GM12872 (cell line): Measurements from ENCODE around the gene OXNAD1.

Experiments
- TF ChIP-seq, protein P1 (sequence below): IDR thresholded peaks from 3 replicates; pipeline ENCODE4 v1.5.1; 2011; ENCODE audit warnings: low read depth, mild to moderate bottlenecking, low read length, moderate library complexity; ENCODE audit not compliant: insufficient read depth

The OXNAD1 gene, protein sequence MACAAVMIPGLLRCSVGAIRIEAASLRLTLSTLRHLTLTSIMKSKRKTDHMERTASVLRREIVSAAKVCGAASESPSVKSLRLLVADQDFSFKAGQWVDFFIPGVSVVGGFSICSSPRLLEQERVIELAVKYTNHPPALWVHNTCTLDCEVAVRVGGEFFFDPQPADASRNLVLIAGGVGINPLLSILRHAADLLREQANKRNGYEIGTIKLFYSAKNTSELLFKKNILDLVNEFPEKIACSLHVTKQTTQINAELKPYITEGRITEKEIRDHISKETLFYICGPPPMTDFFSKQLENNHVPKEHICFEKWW

GRCh38 chr3:16264708-16265454 lies at the start of gene OXNAD1, which contains the start of gene DPH3:
OXNAD1 (plus strand) TSS chr3:16265212; CDS start chr3:16270953, 5,741 bp downstream.
DPH3 (minus strand) TSS chr3:16264943; CDS start chr3:16264876, 67 bp downstream.
- TF ChIP-seq, protein P1, sequence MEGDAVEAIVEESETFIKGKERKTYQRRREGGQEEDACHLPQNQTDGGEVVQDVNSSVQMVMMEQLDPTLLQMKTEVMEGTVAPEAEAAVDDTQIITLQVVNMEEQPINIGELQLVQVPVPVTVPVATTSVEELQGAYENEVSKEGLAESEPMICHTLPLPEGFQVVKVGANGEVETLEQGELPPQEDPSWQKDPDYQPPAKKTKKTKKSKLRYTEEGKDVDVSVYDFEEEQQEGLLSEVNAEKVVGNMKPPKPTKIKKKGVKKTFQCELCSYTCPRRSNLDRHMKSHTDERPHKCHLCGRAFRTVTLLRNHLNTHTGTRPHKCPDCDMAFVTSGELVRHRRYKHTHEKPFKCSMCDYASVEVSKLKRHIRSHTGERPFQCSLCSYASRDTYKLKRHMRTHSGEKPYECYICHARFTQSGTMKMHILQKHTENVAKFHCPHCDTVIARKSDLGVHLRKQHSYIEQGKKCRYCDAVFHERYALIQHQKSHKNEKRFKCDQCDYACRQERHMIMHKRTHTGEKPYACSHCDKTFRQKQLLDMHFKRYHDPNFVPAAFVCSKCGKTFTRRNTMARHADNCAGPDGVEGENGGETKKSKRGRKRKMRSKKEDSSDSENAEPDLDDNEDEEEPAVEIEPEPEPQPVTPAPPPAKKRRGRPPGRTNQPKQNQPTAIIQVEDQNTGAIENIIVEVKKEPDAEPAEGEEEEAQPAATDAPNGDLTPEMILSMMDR: 0 out of 3 replicates have a peak, but pooled peaks have one; percentile 7

DNA sequence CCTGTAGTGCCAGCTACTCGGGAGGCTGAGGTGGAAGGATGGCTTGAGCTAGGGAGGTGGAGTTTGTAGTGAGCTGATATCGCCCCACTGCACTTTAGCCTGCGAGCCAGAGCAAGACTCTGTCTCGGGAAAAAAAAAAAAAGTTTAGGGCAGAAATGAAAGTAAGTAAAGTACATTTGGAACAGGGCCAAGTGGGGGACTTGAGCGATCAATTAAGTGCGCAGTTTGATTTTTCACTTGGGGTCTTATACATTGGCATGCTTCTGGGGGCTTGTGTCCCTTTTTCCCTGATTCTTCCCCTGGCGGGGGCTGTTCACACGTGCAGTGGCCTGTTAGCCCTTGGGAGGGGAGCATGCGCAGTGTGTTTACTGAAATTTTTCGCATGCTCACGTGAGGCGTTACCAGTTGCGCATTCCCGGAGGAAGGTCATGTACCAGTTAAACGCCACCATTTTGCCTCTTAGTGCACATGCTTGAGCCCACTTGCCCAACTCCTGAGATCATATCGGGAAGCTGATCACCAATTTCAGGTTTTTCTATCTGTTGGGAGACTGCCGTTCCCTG lies 48.6 kb upstream of the OXNAD1 start:
- TF ChIP-seq, protein P1: no peak

- TF ChIP-seq, protein P1: no peak
These were observed 45.2 kb upstream of the OXNAD1 start for GRCh38 chr3:16219777-16220176.

DNA sequence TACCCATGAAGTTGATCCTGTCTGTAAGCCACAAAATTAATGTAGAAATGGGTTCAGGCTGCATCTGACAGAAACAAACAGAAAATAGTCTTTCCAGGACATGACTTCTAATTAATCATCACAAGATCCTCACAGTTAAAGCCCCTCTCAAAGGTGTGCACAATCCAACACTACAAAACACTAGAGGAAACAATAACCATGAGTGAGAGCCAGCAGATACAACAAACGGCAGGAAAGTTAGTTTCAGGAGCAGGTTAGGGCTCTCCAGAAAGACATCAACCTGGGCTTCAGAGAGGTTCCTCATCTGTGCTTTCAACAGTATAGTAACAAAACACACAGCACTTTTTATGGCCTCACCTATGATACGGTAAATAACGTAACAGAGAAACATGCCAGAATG lies 43.0 kb upstream of the OXNAD1 start:
- TF ChIP-seq, protein P1: no peak

DNA sequence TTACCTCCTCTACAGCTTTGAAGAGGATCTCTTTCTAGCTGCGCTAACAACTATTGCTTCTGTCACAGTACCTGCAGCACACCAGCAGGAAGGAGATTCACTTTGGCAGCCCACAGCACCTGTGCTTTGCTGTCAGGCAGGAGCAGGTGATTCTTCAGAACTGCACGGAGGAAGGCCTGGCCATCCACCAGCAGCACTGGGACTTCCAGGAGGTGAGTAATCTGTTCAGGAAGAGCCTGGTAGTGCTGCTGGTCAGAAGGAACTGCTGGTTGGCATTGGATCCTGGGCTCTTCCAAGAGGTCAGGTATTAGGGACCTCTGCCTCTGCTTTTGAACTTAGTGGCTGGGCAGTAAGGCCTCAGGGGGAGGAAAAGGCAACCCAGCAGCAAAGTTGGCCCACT lies 42.5 kb upstream of the OXNAD1 start:
- TF ChIP-seq, protein P1: no peak

GRCh38 chr3:16224325-16224724 lies 40.7 kb upstream of the OXNAD1 start:
- TF ChIP-seq, protein P1: no peak

- TF ChIP-seq, protein P1: no peak
These were observed 37.4 kb upstream of the OXNAD1 start for GRCh38 chr3:16227566-16227965.
